GM10248 (cell line): ENCODE results near the gene FOXI1.

Experiments
- CTCF ChIA-PET: fragments of 300-600 bp; sonication (Branson Sonifier 250); formaldehyde crosslinking; extraction: SDS; loops from one replicate; lab custom pipeline; 2021; ENCODE audit warnings: antibody characterized with exemption; lab: Yijun Ruan, JAX
- POLR2A ChIA-PET: fragments of 350-650 bp; sonication (Branson Sonifier 250); formaldehyde crosslinking; extraction: SDS; loops from one replicate; lab custom pipeline; 2020; ENCODE audit warnings: antibody characterized with exemption; lab: Yijun Ruan, JAX
- DNase-seq: peaks from one replicate; pipeline ENCODE4 v3.0.0; 2012; ENCODE audit errors: extremely low spot score
- TF ChIP-seq, protein P1 (sequence below): IDR thresholded peaks from 2 replicates; pipeline ENCODE4 v1.5.1; 2012; ENCODE audit warnings: mild to moderate bottlenecking, low read depth; ENCODE audit errors: extremely low read depth, missing control alignments, control extremely low read depth

FOXI1 gene

DNA sequence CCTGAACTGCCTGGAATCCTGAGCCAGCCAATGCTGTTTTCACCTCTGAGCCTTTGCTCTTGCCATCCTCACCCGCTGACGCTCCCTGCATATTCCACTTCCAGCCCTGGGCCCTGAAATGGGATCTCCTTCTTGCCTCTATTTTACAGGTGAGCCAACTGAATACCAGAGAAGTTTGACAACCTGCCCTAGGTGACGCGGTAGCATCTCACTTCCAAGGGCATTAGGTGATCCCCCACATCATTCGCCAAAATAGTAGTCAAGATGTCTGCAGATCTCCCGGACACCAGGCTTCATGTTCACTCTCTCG is 43.5 kb downstream of the FOXI1 start:
- ChIA-PET POLR2A (no interaction called here), CTCF (interaction anchor here (1.1 to 1.5 kb wide), 2 partner anchors 17 to 48 kb away, joined by 3 to 4 read pairs; no protein-coding TSS in a partner anchor)
- TF ChIP-seq, protein P1, sequence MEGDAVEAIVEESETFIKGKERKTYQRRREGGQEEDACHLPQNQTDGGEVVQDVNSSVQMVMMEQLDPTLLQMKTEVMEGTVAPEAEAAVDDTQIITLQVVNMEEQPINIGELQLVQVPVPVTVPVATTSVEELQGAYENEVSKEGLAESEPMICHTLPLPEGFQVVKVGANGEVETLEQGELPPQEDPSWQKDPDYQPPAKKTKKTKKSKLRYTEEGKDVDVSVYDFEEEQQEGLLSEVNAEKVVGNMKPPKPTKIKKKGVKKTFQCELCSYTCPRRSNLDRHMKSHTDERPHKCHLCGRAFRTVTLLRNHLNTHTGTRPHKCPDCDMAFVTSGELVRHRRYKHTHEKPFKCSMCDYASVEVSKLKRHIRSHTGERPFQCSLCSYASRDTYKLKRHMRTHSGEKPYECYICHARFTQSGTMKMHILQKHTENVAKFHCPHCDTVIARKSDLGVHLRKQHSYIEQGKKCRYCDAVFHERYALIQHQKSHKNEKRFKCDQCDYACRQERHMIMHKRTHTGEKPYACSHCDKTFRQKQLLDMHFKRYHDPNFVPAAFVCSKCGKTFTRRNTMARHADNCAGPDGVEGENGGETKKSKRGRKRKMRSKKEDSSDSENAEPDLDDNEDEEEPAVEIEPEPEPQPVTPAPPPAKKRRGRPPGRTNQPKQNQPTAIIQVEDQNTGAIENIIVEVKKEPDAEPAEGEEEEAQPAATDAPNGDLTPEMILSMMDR = no peak
- DNase-seq = no peak

DNA sequence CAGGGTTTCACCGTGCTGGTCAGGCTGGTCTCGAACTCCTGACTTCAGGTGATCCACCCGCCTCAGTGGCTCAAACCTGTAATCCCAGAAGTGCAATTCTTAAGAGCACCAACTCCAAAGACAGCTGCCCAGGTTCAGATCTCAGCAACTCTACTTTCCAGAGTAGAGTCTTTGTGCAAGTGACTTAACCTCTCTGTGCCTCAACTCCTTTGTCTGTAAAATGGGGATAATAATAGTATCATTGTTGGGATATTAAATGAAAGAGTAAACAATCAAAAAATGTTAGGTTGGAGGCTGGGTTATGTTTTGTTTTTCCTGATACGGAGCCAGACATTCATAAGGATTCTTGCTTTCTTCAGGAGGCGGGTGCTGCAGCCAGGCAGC is 45.0 kb downstream of the FOXI1 start:
- CTCF ChIA-PET = interaction anchor here (0.9 to 1.6 kb wide), 2 partner anchors 12 to 50 kb away, joined by 3 to 4 read pairs; no protein-coding TSS in a partner anchor
- TF ChIP-seq, protein P1 = no peak
- DNase-seq = no peak
- POLR2A ChIA-PET = no interaction called here

DNA sequence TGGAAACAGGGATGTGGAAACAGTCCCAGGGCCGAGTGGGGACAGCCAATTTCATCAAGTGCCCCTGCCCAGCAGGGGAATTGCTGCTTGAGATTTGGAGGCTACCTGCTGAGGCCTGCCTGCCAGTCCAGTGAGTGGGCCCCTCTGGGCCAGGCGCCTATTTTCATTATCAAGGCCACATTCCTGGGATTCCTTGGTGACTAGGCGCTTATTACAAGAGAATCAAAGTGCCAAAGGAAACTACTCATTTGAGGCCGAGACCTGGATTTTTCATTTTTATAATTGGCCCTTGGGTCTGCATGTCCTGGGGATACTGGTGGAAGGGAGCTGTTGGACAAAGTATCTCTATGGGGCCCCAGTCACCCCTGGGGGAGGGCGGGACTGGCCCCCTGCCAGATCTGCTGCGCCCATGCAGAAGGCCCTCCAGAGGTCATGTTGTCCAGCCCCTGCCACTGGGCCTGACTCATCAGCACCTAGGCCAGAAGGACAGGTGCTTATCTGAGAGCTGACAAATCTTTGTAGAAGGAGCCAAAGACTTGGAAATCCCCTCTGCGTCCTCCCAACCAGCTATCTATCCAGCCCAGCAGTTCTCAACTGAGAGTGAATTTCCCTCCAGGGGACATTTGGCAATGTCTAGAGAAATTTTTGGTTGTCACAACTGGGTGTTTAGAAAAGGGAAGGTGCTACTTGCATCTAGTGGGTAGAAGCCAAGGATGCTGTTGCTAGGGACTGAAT is 45.6 kb downstream of the FOXI1 start:
- POLR2A ChIA-PET = no interaction called here

DNA sequence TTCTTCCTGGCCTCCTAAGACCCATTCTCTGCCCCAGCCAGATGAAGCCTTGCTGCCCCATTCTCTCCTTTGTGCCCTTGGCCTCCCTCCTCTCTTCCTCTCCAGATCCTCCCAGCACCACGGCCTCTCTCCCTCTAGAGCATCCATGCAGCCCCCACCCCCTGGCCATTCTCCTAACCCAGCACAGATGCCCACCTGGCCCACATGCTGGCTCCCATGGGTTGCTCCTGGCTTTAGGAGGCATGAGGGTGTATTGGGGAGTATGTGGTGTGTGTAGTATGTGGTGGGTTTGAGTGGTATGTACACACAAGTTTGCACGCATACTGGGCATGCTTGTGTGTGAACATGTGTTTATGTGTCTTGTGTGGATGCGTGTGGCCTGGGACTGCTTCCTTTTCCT is 47.1 kb downstream of the FOXI1 start:
- CTCF ChIA-PET = no interaction called here
- DNase-seq = no peak
- TF ChIP-seq, protein P1 = no peak
- POLR2A ChIA-PET = no interaction called here

More for the DNA sequence above, 45.6 kb downstream of the FOXI1 start:
- DNase-seq = peak; percentile 55
- CTCF ChIA-PET = interaction anchor here (0.7 to 1.6 kb wide), 5 partner anchors 10 to 50 kb away, joined by 3 to 4 read pairs (median 3); no protein-coding TSS in a partner anchor
- TF ChIP-seq, protein P1 = no peak

DNA sequence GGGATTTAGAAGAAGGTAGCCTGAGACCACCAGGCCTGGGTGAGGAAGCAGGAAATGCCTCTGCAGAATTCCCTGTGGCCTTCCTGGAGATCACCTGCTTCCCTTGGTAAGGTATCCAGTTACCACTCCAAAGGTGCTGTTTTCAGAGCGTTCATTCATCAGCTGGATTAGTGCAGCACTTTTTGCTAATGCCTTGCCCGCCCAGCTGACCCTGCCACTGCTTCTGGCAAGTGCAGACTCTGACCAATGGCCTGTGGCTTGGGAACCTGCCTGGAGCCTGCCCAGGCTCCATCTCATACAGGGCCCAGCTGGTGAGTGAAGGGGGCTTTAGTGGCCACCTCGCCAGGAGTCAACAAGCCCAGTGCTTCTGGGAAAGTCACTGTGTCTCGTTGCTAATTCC is 48.6 kb downstream of the FOXI1 start:
- POLR2A ChIA-PET = no interaction called here
- CTCF ChIA-PET = no interaction called here

DNA sequence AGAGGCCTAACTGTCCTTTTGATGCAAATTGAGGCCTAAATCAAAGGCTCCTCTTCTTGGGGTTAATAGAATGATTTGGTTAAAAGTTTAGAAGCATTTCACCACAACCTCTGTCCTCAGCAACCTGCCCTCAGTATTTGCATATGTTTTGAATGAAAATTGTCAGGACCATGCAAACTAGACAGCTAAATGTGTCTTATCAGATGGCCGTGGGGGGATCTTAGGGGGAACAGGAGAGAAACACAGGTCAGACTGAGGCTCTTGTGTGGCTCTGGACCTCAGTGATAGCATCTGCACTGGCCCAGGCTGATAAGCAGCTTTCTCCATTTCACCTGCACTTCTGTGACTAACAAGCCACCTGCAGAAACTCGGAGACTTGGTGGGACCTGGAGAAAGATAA is 49.0 kb downstream of the FOXI1 start:
- CTCF ChIA-PET = interaction anchor here (1.2 kb wide), 1 partner anchor 16 kb away, joined by 3 read pairs; no protein-coding TSS in a partner anchor
- POLR2A ChIA-PET = no interaction called here
- TF ChIP-seq, protein P1 = no peak
- DNase-seq = no peak

More for the DNA sequence above, 48.6 kb downstream of the FOXI1 start:
- TF ChIP-seq, protein P1 = no peak
- DNase-seq = no peak
